HG02981 (cell line): ENCODE data around the gene TRPM2.

Source experiments
- ATAC-seq: cut with Tn5 transposase; IDR thresholded peaks from one replicate; pipeline ENCODE4 v1.9.1; 2021; ENCODE audit warnings: mild to moderate bottlenecking, moderate library complexity; ENCODE audit not compliant: unreplicated experiment

Gene TRPM2

GRCh38 chr21:44424608-44425306 lies 71.3 kb downstream of the TRPM2 start:
- ATAC-seq = no peak

GRCh38 chr21:44425307-44425894 lies 72.0 kb downstream of the TRPM2 start:
- ATAC-seq = no peak

- no peak for ATAC-seq
Measured at GRCh38 chr21:44425895-44426662, 72.7 kb downstream of the TRPM2 start.

GRCh38 chr21:44426663-44427191 lies 73.3 kb downstream of the TRPM2 start:
- no peak for ATAC-seq

- ATAC-seq = no peak
Measured at GRCh38 chr21:44427241-44428120, 74.1 kb downstream of the TRPM2 start.

- ATAC-seq = no peak
Measured at GRCh38 chr21:44428281-44428960, 75.0 kb downstream of the TRPM2 start.

GRCh38 chr21:44429894-44430293 lies 76.5 kb downstream of the TRPM2 start:
- no peak for ATAC-seq

GRCh38 chr21:44431300-44431699 lies 77.9 kb downstream of the TRPM2 start:
- ATAC-seq = no peak

- ATAC-seq = no peak
Measured at GRCh38 chr21:44432841-44433790, 79.7 kb downstream of the TRPM2 start.

GRCh38 chr21:44433791-44434567 lies 80.6 kb downstream of the TRPM2 start:
- no peak for ATAC-seq

- ATAC-seq = no peak
Measured at GRCh38 chr21:44434568-44434925, 81.1 kb downstream of the TRPM2 start.

GRCh38 chr21:44434936-44435635 lies 81.7 kb downstream of the TRPM2 start:
- ATAC-seq = no peak

- no peak for ATAC-seq
Measured at GRCh38 chr21:44436111-44436611, 82.7 kb downstream of the TRPM2 start.

- no peak for ATAC-seq
Measured at GRCh38 chr21:44436958-44437357, 83.5 kb downstream of the TRPM2 start.

- ATAC-seq = no peak
Measured at GRCh38 chr21:44437371-44437695, 83.9 kb downstream of the TRPM2 start.

- no peak for ATAC-seq
Measured at GRCh38 chr21:44437696-44438431, 84.4 kb downstream of the TRPM2 start.
